Measurements from ENCODE around the gene NPC1. TPM values are rescaled to one million over a fixed set of nuclear protein-coding genes. Genes with fewer than 3 reads are reported as not detected.

NPC1 gene
- total RNA-seq, 1 donor from 2014 or later, result 48.0 TPM

DNA sequence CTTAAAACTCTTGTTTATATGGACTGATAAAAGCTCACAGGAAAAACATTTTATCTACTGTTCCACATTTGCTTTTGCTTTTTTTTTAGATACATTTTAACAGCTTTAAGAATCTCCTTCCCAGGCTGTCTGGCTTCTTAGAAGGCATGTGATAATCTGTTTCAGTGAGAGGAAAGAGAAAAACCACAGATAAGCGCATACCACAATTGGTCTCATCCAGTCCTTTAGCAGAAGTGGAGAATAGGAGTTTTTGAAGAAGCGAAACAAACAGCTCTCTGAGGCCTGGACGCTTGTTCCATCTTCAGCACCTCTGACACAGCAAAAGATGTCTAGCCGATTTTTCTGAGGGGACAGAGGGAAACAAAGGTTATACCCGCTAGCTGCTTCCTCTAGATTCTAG, 45.4 kb downstream of the NPC1 start:
- H3K9me3 ChIP-seq (ENCODE audit: control insufficient read depth in 3 of 3, low read length in 3 of 3), result no peaks in the 10 kb centered on the region
- H3K27me3 ChIP-seq (ENCODE audit: control insufficient read depth in 3 of 3, insufficient read depth in 3 of 3, low read length in 3 of 3), result no peaks in the 10 kb centered on the region
- no peak overlapping the region for H3K27ac ChIP-seq (ENCODE audit: low read depth, low read length)
- H3K4me3 ChIP-seq (ENCODE audit: low read length in 3 of 3), result no peak overlapping the region
- H3K9ac ChIP-seq (ENCODE audit: low read depth in 1 of 3, low read length in 3 of 3), result no peak overlapping the region
- H3K4me1 ChIP-seq (ENCODE audit: control insufficient read depth in 3 of 3, insufficient read depth in 3 of 3, low read length in 3 of 3), result no peaks in the 10 kb centered on the region
- peaks cover 67 to 70% (median 69%) of the 10 kb centered on the region in 3 donors for H3K36me3 ChIP-seq (ENCODE audit: control insufficient read depth in 3 of 3, insufficient read depth in 3 of 3, low read length in 3 of 3)

DNA sequence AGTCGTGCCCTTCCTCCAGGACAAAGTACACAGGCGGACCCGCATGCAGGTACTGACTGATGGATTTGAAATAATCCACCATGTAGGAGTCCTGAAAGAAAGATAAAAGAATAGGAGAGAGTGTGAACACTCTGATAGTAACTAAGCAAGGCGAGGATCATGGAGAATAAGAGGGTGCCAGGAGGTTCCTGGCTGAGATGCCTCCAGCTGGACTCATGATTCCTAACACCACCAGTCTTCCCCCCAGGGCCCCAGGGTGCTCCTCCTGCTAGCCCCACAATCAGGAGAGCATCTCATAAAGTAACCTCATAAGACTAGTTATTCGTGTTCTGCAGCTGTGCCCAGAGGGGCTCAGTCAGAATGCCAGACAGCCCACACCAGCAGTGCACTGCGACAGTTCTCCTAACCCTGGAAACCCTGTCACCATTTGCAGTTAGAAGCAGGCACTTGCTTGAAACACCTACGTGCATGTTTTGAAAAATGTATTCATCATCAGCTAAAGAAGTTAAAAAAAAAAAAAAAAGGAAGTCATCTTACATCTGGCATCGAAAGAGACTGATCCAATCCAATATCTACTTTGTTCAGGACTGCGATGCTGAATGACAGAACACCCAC, 46.3 kb downstream of the NPC1 start:
- H3K27me3 ChIP-seq (ENCODE audit: control insufficient read depth in 3 of 3, insufficient read depth in 3 of 3, low read length in 3 of 3), result no peaks in the 10 kb centered on the region

DNA sequence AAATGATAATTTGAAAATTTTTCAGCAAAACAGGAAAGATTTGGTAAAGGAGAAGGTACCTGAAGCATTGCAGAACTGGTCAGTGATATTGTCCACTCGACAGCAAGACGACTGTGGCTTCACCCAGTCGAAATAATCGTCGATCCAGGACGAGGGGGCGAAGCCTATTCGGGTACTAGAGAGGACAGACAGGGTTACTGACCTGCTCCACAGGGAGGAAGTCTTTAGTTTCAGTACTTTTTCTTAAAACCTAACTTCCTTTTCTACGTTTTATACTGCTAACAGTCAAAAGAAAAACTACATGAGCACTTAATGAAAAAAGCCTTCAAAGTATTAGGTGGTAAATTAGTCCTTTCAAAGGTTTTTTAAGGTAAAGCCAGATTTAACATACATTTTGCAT, 47.0 kb downstream of the NPC1 start:
- Histone ChIP-seq H3K36me3 (ENCODE audit: control insufficient read depth in 3 of 3, insufficient read depth in 3 of 3, low read length in 3 of 3) (peaks cover 77 to 84% (median 81%) of the 10 kb centered on the region in 3 donors), H3K4me1 (ENCODE audit: control insufficient read depth in 3 of 3, insufficient read depth in 3 of 3, low read length in 3 of 3) (no peaks in the 10 kb centered on the region), H3K9me3 (ENCODE audit: control insufficient read depth in 3 of 3, low read length in 3 of 3) (no peaks in the 10 kb centered on the region), H3K27ac (ENCODE audit: low read depth, low read length) (no peak overlapping the region), H3K9ac (ENCODE audit: low read depth in 1 of 3, low read length in 3 of 3) (no peak overlapping the region), H3K27me3 (ENCODE audit: control insufficient read depth in 3 of 3, insufficient read depth in 3 of 3, low read length in 3 of 3) (no peaks in the 10 kb centered on the region), H3K4me3 (ENCODE audit: low read length in 3 of 3) (no peak overlapping the region)

More for the DNA sequence above, 46.3 kb downstream of the NPC1 start:
- Histone ChIP-seq H3K36me3 (ENCODE audit: control insufficient read depth in 3 of 3, insufficient read depth in 3 of 3, low read length in 3 of 3) (peaks cover 72 to 78% (median 76%) of the 10 kb centered on the region in 3 donors), H3K9ac (ENCODE audit: low read depth in 1 of 3, low read length in 3 of 3) (no peak overlapping the region), H3K27ac (ENCODE audit: low read depth, low read length) (no peak overlapping the region), H3K4me3 (ENCODE audit: low read length in 3 of 3) (no peak overlapping the region), H3K9me3 (ENCODE audit: control insufficient read depth in 3 of 3, low read length in 3 of 3) (no peaks in the 10 kb centered on the region), H3K4me1 (ENCODE audit: control insufficient read depth in 3 of 3, insufficient read depth in 3 of 3, low read length in 3 of 3) (no peaks in the 10 kb centered on the region)

DNA sequence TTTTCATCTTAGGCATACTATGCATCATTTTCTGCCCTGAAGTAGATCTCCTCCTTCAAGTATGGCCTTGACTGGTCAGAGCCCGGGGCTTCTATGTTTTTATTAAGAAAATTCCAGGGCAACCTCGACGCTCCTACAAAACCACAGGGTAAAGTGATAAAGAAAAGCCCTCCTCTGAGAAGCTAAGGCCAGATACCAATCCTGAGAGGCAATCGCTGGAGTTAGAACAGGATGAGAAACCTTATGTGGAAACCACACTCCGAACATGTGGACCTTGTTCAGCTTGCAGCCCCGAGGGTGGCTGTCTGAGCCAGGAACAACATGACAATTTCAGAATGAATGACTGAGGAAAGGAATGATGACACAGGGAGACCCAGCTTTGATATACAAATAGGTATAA, 47.4 kb downstream of the NPC1 start:
- H3K4me3 ChIP-seq (ENCODE audit: low read length in 3 of 3), result no peak overlapping the region
- H3K36me3 ChIP-seq (ENCODE audit: control insufficient read depth in 3 of 3, insufficient read depth in 3 of 3, low read length in 3 of 3), result peaks cover 75 to 84% (median 81%) of the 10 kb centered on the region in 3 donors
- H3K27me3 ChIP-seq (ENCODE audit: control insufficient read depth in 3 of 3, insufficient read depth in 3 of 3, low read length in 3 of 3), result no peaks in the 10 kb centered on the region
- no peaks in the 10 kb centered on the region for H3K4me1 ChIP-seq (ENCODE audit: control insufficient read depth in 3 of 3, insufficient read depth in 3 of 3, low read length in 3 of 3)
- H3K27ac ChIP-seq (ENCODE audit: low read depth, low read length), result no peak overlapping the region
- H3K9me3 ChIP-seq (ENCODE audit: control insufficient read depth in 3 of 3, low read length in 3 of 3), result no peaks in the 10 kb centered on the region
- no peak overlapping the region for H3K9ac ChIP-seq (ENCODE audit: low read depth in 1 of 3, low read length in 3 of 3)

DNA sequence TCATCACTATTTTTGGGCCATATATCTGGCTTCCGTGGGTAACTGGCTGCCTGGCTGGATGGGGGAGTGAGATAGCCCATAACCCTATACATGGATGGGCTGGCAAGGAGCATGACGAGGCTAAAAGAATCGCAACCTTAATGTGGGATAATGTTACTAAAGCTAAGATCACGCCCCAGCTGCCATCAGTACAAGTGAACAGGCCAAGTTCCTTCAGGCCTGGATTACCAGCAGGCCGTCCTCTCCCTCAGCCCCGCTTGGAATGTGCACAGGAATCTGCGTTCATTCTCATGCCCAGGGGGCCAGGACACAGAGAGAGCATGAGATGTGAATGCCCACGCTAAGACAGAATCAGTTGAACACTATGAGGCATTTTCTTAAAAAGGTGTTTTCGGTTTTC, 48.3 kb downstream of the NPC1 start:
- H3K36me3 ChIP-seq (ENCODE audit: control insufficient read depth in 3 of 3, insufficient read depth in 3 of 3, low read length in 3 of 3), result peaks cover 73 to 85% (median 84%) of the 10 kb centered on the region in 3 donors
- H3K27ac ChIP-seq (ENCODE audit: low read depth, low read length), result no peak overlapping the region

DNA sequence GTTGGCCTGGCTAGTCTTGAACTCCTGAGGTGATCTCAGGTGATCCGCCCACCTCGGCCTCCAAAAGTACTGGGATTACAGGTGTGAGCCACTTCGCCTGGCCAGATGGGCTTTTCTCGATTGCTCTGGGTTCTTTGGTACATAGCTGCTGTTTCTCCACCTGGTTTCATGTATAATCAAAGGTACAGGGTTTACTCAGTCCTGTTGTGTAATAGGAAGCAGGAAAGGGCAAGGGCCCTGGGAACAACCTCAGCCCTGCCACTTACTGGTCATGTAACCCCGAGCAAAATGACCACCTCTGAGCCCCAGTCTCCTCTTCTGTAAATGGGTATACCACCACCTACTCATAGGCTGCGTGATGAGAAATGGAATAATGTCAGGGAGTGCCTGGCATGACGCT, 49.0 kb downstream of the NPC1 start:
- H3K4me1 ChIP-seq (ENCODE audit: control insufficient read depth in 3 of 3, insufficient read depth in 3 of 3, low read length in 3 of 3), result no peaks in the 10 kb centered on the region
- H3K9ac ChIP-seq (ENCODE audit: low read depth in 1 of 3, low read length in 3 of 3), result no peak overlapping the region
- no peaks in the 10 kb centered on the region for H3K27me3 ChIP-seq (ENCODE audit: control insufficient read depth in 3 of 3, insufficient read depth in 3 of 3, low read length in 3 of 3)
- no peak overlapping the region for H3K27ac ChIP-seq (ENCODE audit: low read depth, low read length)
- H3K36me3 ChIP-seq (ENCODE audit: control insufficient read depth in 3 of 3, insufficient read depth in 3 of 3, low read length in 3 of 3), result peaks cover 72 to 92% (median 85%) of the 10 kb centered on the region in 3 donors
- H3K4me3 ChIP-seq (ENCODE audit: low read length in 3 of 3), result no peak overlapping the region
- no peaks in the 10 kb centered on the region for H3K9me3 ChIP-seq (ENCODE audit: control insufficient read depth in 3 of 3, low read length in 3 of 3)

More for the DNA sequence above, 48.3 kb downstream of the NPC1 start:
- no peak overlapping the region for H3K9ac ChIP-seq (ENCODE audit: low read depth in 1 of 3, low read length in 3 of 3)
- H3K9me3 ChIP-seq (ENCODE audit: control insufficient read depth in 3 of 3, low read length in 3 of 3), result no peaks in the 10 kb centered on the region
- no peaks in the 10 kb centered on the region for H3K4me1 ChIP-seq (ENCODE audit: control insufficient read depth in 3 of 3, insufficient read depth in 3 of 3, low read length in 3 of 3)
- no peaks in the 10 kb centered on the region for H3K27me3 ChIP-seq (ENCODE audit: control insufficient read depth in 3 of 3, insufficient read depth in 3 of 3, low read length in 3 of 3)
- no peak overlapping the region for H3K4me3 ChIP-seq (ENCODE audit: low read length in 3 of 3)

DNA sequence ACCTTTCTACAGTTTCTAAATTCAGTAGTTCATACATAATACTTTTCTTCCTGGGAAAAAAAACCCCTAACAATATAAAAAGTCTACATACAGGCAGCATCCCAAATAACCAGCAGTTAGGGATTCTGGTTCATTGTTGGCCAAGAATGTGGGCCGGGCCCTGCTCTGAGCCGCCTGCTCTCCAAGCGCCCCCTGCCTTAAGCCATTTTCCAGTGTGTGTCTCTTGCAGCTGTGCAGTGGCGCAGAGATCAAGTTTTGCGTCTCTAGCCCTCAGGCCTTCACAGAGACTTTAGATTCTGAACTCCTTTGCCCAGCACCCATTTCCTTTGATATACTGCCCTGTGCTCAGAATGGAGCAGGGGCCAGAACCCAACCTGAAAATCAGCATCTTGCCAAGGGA, 50.1 kb downstream of the NPC1 start:
- Histone ChIP-seq H3K9ac (ENCODE audit: low read depth in 1 of 3, low read length in 3 of 3) (no peak overlapping the region), H3K36me3 (ENCODE audit: control insufficient read depth in 3 of 3, insufficient read depth in 3 of 3, low read length in 3 of 3) (peaks cover 73 to 98% (median 88%) of the 10 kb centered on the region in 3 donors), H3K27me3 (ENCODE audit: control insufficient read depth in 3 of 3, insufficient read depth in 3 of 3, low read length in 3 of 3) (no peaks in the 10 kb centered on the region), H3K4me1 (ENCODE audit: control insufficient read depth in 3 of 3, insufficient read depth in 3 of 3, low read length in 3 of 3) (no peaks in the 10 kb centered on the region), H3K9me3 (ENCODE audit: control insufficient read depth in 3 of 3, low read length in 3 of 3) (no peaks in the 10 kb centered on the region), H3K4me3 (ENCODE audit: low read length in 3 of 3) (no peak overlapping the region), H3K27ac (ENCODE audit: low read depth, low read length) (no peak overlapping the region)

DNA sequence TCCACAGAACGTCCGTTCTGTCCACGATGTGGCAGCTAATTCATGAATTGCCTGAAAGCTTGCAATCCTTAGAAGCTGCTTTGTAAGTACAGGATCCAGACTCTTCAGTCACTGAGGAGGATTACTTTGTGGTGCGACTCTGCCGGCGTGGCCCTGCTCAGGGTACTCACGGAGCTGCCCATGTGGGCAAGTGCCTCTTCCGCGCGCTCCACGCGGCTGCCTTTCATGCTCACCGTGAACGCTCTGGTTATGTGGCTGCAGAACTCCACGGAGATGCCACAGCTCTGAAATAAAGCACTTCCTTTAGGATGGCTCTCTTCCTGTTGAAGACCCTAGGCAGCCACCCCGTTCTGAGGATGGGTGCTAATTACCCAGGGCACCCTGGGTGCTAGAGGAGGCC, 52.0 kb downstream of the NPC1 start:
- Histone ChIP-seq H3K27me3 (ENCODE audit: control insufficient read depth in 3 of 3, insufficient read depth in 3 of 3, low read length in 3 of 3) (no peaks in the 10 kb centered on the region), H3K9ac (ENCODE audit: low read depth in 1 of 3, low read length in 3 of 3) (no peak overlapping the region), H3K36me3 (ENCODE audit: control insufficient read depth in 3 of 3, insufficient read depth in 3 of 3, low read length in 3 of 3) (peaks cover 60 to 95% (median 84%) of the 10 kb centered on the region in 3 donors), H3K4me3 (ENCODE audit: low read length in 3 of 3) (no peak overlapping the region), H3K27ac (ENCODE audit: low read depth, low read length) (no peak overlapping the region), H3K9me3 (ENCODE audit: control insufficient read depth in 3 of 3, low read length in 3 of 3) (no peaks in the 10 kb centered on the region), H3K4me1 (ENCODE audit: control insufficient read depth in 3 of 3, insufficient read depth in 3 of 3, low read length in 3 of 3) (no peaks in the 10 kb centered on the region)

DNA sequence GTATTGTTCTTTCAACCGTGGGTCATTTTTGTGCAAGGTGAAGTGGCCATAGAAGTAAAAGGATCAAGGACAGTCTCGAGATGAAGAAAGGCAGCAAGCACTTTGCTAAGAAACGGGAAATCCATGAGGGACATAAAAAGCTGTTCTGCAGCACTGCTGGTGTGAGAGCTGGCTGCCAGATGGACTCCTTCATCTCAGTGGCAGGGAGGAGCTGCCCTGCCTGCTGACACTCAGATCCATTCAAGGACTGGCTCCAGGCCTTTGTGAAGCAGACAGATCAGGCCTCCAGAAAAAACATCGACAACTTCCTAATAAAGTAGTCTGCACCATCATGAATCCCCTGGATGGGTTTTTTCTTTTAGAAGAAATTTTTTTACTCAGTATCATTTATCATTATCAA, 53.5 kb downstream of the NPC1 start:
- H3K4me1 ChIP-seq (ENCODE audit: control insufficient read depth in 3 of 3, insufficient read depth in 3 of 3, low read length in 3 of 3), result peaks cover 0 to 4% (median 0%) of the 10 kb centered on the region in 3 donors
- H3K9me3 ChIP-seq (ENCODE audit: control insufficient read depth in 3 of 3, low read length in 3 of 3), result no peaks in the 10 kb centered on the region
- no peak overlapping the region for H3K4me3 ChIP-seq (ENCODE audit: low read length in 3 of 3)
- H3K27me3 ChIP-seq (ENCODE audit: control insufficient read depth in 3 of 3, insufficient read depth in 3 of 3, low read length in 3 of 3), result no peaks in the 10 kb centered on the region
- no peak overlapping the region for H3K27ac ChIP-seq (ENCODE audit: low read depth, low read length)
- H3K9ac ChIP-seq (ENCODE audit: low read depth in 1 of 3, low read length in 3 of 3), result no peak overlapping the region
- peaks cover 58 to 83% (median 75%) of the 10 kb centered on the region in 3 donors for H3K36me3 ChIP-seq (ENCODE audit: control insufficient read depth in 3 of 3, insufficient read depth in 3 of 3, low read length in 3 of 3)

DNA sequence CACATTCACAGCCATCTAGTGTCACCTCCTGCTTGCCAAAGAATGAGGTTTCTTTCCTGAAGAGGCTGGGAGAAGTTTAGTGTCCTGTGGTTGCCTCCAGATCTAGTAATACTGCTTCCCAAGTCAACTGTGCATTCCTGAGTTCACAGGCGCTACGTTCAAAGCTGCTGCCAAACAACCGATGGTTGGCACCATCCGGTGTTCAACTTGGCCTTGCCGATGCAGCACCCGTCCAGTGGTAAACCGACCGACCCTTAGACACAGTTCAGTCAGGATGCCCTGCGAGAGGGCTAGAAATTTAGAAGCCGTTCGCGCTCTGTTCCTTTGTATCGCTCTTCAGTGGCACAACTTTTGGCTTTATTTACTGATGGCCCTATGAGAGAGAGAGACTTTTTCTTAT, 54.4 kb downstream of the NPC1 start:
- peaks cover 55 to 79% (median 76%) of the 10 kb centered on the region in 3 donors for H3K36me3 ChIP-seq (ENCODE audit: control insufficient read depth in 3 of 3, insufficient read depth in 3 of 3, low read length in 3 of 3)
- no peak overlapping the region for H3K4me3 ChIP-seq (ENCODE audit: low read length in 3 of 3)
- H3K9ac ChIP-seq (ENCODE audit: low read depth in 1 of 3, low read length in 3 of 3), result no peak overlapping the region
- H3K27me3 ChIP-seq (ENCODE audit: control insufficient read depth in 3 of 3, insufficient read depth in 3 of 3, low read length in 3 of 3), result no peaks in the 10 kb centered on the region
- H3K27ac ChIP-seq (ENCODE audit: low read depth, low read length), result no peak overlapping the region
- H3K9me3 ChIP-seq (ENCODE audit: control insufficient read depth in 3 of 3, low read length in 3 of 3), result no peaks in the 10 kb centered on the region
- H3K4me1 ChIP-seq (ENCODE audit: control insufficient read depth in 3 of 3, insufficient read depth in 3 of 3, low read length in 3 of 3), result peaks cover 0 to 4% (median 0%) of the 10 kb centered on the region in 3 donors
